Keratinocyte (primary cell): ENCODE data around the gene FANCB. TPM values are rescaled to one million over a fixed set of nuclear protein-coding genes. Genes with fewer than 3 reads are reported as not detected.

Source experiments
- DNase-seq: peaks from one replicate; pipeline ENCODE4 v3.0.0-alpha.2; 2011; ENCODE audit warnings: low read depth, missing footprints, low spot score
- FAIRE-seq: peaks from 2 replicates; lab custom pipeline; 2011; peaks lifted over from hg19 to GRCh38; lab: Jason Lieb, UNC
- H2AFZ ChIP-seq: 2 replicates; pipeline ENCODE4 v1.6.0; 2012; ENCODE audit warnings: low read length, control low read depth, inconsistent platforms; ENCODE audit not compliant: control insufficient read depth
- H3K27ac ChIP-seq: 2 replicates; pipeline ENCODE4 v1.5.1; 2011; ENCODE audit warnings: low read length; ENCODE audit not compliant: control insufficient read depth, insufficient read depth
- H3K27me3 ChIP-seq: 3 replicates; pipeline ENCODE4 v1.6.0; 2011; ENCODE audit warnings: low read length; ENCODE audit not compliant: control insufficient read depth, insufficient read depth; ENCODE audit errors: extremely low read depth
- H3K36me3 ChIP-seq, 2 experiments: 2 replicates in 1 of 2; 3 replicates in 1 of 2; pipeline ENCODE4 v1.5.1; 2011; ENCODE audit warnings: low read length in 2 of 2, mild to moderate bottlenecking in 1 of 2; ENCODE audit not compliant: control insufficient read depth in 2 of 2, insufficient read depth in 2 of 2; ENCODE audit errors: extremely low read depth in 1 of 2
- H3K4me1 ChIP-seq: 3 replicates; pipeline ENCODE4 v1.5.1; 2011; ENCODE audit warnings: low read length; ENCODE audit not compliant: control insufficient read depth, insufficient read depth; ENCODE audit errors: extremely low read depth
- H3K4me2 ChIP-seq: 3 replicates; pipeline ENCODE4 v1.6.0; 2011; ENCODE audit warnings: low read depth, low read length; ENCODE audit not compliant: control insufficient read depth, insufficient read depth; ENCODE audit errors: extremely low read depth
- H3K4me3 ChIP-seq, 3 experiments: fragments of 200-600 bp in 1 of 3; sonication (generic) in 1 of 3; 2 replicates in 2 of 3; 3 replicates in 1 of 3; pipeline ENCODE4 v1.5.1; 2011 to 2016; ENCODE audit warnings: low read length in 3 of 3, mild to moderate bottlenecking in 3 of 3, control low read depth in 2 of 3, inconsistent platforms in 1 of 3, low read depth in 1 of 3, mixed read lengths in 1 of 3, mixed run types in 1 of 3, moderate library complexity in 1 of 3; ENCODE audit not compliant: control insufficient read depth in 2 of 3, insufficient read depth in 2 of 3; ENCODE audit errors: extremely low read depth in 1 of 3
- H3K79me2 ChIP-seq: 2 replicates; pipeline ENCODE4 v1.6.0; 2012; ENCODE audit warnings: low read length; ENCODE audit not compliant: control insufficient read depth, insufficient read depth
- H3K9ac ChIP-seq: 3 replicates; pipeline ENCODE4 v1.6.0; 2011; ENCODE audit warnings: low read length; ENCODE audit not compliant: control insufficient read depth, insufficient read depth; ENCODE audit errors: extremely low read depth
- H3K9me1 ChIP-seq: 3 replicates; pipeline ENCODE4 v1.6.0; 2011; ENCODE audit warnings: low read length; ENCODE audit not compliant: control insufficient read depth, insufficient read depth; ENCODE audit errors: extremely low read depth
- H3K9me3 ChIP-seq: 2 replicates; pipeline ENCODE4 v1.5.1; 2012; ENCODE audit warnings: low read depth, low read length; ENCODE audit not compliant: control insufficient read depth
- H4K20me1 ChIP-seq: 3 replicates; pipeline ENCODE4 v1.6.0; 2011; ENCODE audit warnings: low read length; ENCODE audit not compliant: control insufficient read depth, insufficient read depth; ENCODE audit errors: extremely low read depth
- CTCF ChIP-seq, 3 experiments: IDR thresholded peaks in 1 of 3; conservative IDR thresholded peaks in 1 of 3; optimal IDR thresholded peaks in 1 of 3; 2 replicates in 2 of 3; 3 replicates in 1 of 3; pipeline versions ENCODE3 to v1.5.1; 2011; ENCODE audit warnings: low read length in 3 of 3, mild to moderate bottlenecking in 3 of 3, moderate library complexity in 2 of 3, control low read depth in 1 of 3, inconsistent platforms in 1 of 3; ENCODE audit not compliant: insufficient read depth in 2 of 3; ENCODE audit errors: extremely low read depth in 1 of 3
- EZH2 ChIP-seq: IDR thresholded peaks from one replicate; pipeline ENCODE4 v1.6.1; 2012; ENCODE audit warnings: inconsistent platforms, mild to moderate bottlenecking, low read length, moderate library complexity
- dilution Hi-C: fragments of 300-500 bp; cut with MboI; formaldehyde crosslinking; loops from one replicate; pipeline ENCODE4 v1.7.0; 2020; ENCODE audit warnings: low sequenced_read_pairs; ENCODE audit not compliant: extremely low pct_ligation_motif_present
- polyA plus RNA-seq, 5 experiments: library from polyadenylated mRNA; depleted of rRNA in 3 of 5; stranded (reverse) in 3 of 5; stranded (forward) in 1 of 5; unstranded in 1 of 5; fragments of >200 nt; gene quantifications; 1 replicate in 1 of 5; 2 replicates in 3 of 5; 3 replicates in 1 of 5; pipeline versions ENCODE4 v1.2.1 to v1.2.3, GENCODE V29; 2011 to 2012; ENCODE audit warnings: missing spikeins in 2 of 5, low read depth in 1 of 5, low replicate concordance in 1 of 5

The FANCB gene
- polyA plus RNA-seq, 1 donor (not counting 4 experiments of a cell fraction or from before 2014, with no cell fraction given): 3.9 TPM

- FAIRE-seq: no peak
- no peaks in the 10 kb centered on the region for H3K9me1 ChIP-seq
- no peak overlapping the region for H2AFZ ChIP-seq
- H3K4me3 ChIP-seq: no peak overlapping the region
- dilution Hi-C loops: no loop called here
- H4K20me1 ChIP-seq: no peaks in the 10 kb centered on the region
- no peak for DNase-seq
- TF ChIP-seq EZH2 (no peak), CTCF (optimal IDR thresholded peaks at IDR 0.05 in 1 of 3, IDR thresholded peaks at IDR 0.05 in 1 of 3, conservative IDR thresholded peaks at IDR 0.05 in 1 of 3; ENCODE audit: extremely low read depth in 1 of 3, insufficient read depth in 2 of 3, low read length in 3 of 3) (no peak)
- H3K36me3 ChIP-seq: no peaks in the 10 kb centered on the region
- H3K27ac ChIP-seq: no peak overlapping the region
- H3K79me2 ChIP-seq: no peaks in the 10 kb centered on the region
- H3K4me1 ChIP-seq: no peaks in the 10 kb centered on the region
- H3K4me2 ChIP-seq: no peak overlapping the region
- H3K9me3 ChIP-seq: no peaks in the 10 kb centered on the region
- H3K9ac ChIP-seq: no peak overlapping the region
- H3K27me3 ChIP-seq: no peaks in the 10 kb centered on the region
Observed at GRCh38 chrX:14843666-14844065, 29.2 kb downstream of the FANCB start.

GRCh38 chrX:14837155-14837554 is 35.7 kb downstream of the FANCB start:
- Histone ChIP-seq H3K9ac (no peak overlapping the region), H3K4me1 (no peaks in the 10 kb centered on the region), H3K27ac (no peak overlapping the region), H3K36me3 (no peaks in the 10 kb centered on the region), H3K4me2 (no peak overlapping the region), H3K4me3 (no peak overlapping the region), H3K9me1 (no peaks in the 10 kb centered on the region), H4K20me1 (no peaks in the 10 kb centered on the region), H2AFZ (no peak overlapping the region), H3K79me2 (no peaks in the 10 kb centered on the region), H3K27me3 (no peaks in the 10 kb centered on the region), H3K9me3 (no peaks in the 10 kb centered on the region)
- TF ChIP-seq CTCF (optimal IDR thresholded peaks at IDR 0.05 in 1 of 3, IDR thresholded peaks at IDR 0.05 in 1 of 3, conservative IDR thresholded peaks at IDR 0.05 in 1 of 3; ENCODE audit: extremely low read depth in 1 of 3, insufficient read depth in 2 of 3, low read length in 3 of 3): no peak
- TF ChIP-seq EZH2: no peak
- FAIRE-seq (no peak), DNase-seq (no peak)
- dilution Hi-C loops: no loop called here
